OCI-LY3 (cell line): ENCODE data around the gene HPGDS.
"Not testable (repeated sequence)": the region's sequence is repeated elsewhere in the genome, so short reads cannot be mapped to it uniquely, and the experiment has no call there.

Experiments used
- H2AFZ ChIP-seq: fragments of 200-600, 300-600 bp; shearing (Covaris generic); 2 replicates; pipeline ENCODE4 v1.6.0; 2014; ENCODE audit warnings: antibody characterized with exemption, low read depth, low read length
- H3K27ac ChIP-seq: fragments of 200-600, 300-600 bp; sonication (generic); 2 replicates; pipeline ENCODE4 v1.5.1; 2014; ENCODE audit warnings: mild to moderate bottlenecking, low read length, moderate library complexity, mixed read lengths
- H3K27me3 ChIP-seq: fragments of 200-600, 300-600 bp; sonication (generic); 2 replicates; pipeline ENCODE4 v1.6.1; 2014; ENCODE audit warnings: low read depth, low read length, mixed read lengths
- H3K36me3 ChIP-seq: fragments of 200-600, 300-600 bp; sonication (generic); replicated peaks from 2 replicates; pipeline ENCODE3; 2014; ENCODE audit warnings: low read depth, low read length, mixed read lengths
- H3K4me1 ChIP-seq: fragments of 300-600, 200-600 bp; sonication (generic); 2 replicates; pipeline ENCODE4 v1.6.1; 2014; ENCODE audit warnings: low read length, mixed read lengths
- H3K4me2 ChIP-seq: fragments of 200-600, 300-600 bp; sonication (generic); 2 replicates; pipeline ENCODE4 v1.6.1; 2014; ENCODE audit warnings: low read length, mixed read lengths
- H3K4me3 ChIP-seq: fragments of 300-600, 200-600 bp; sonication (generic); 2 replicates; pipeline ENCODE4 v1.5.1; 2014; ENCODE audit warnings: antibody characterized with exemption, mild to moderate bottlenecking, low read length, moderate library complexity
- H3K79me2 ChIP-seq: fragments of 300-600, 200-600 bp; shearing (Covaris generic); 2 replicates; pipeline ENCODE4 v1.6.1; 2014; ENCODE audit warnings: mild to moderate bottlenecking, low read length, mixed read lengths
- H3K9ac ChIP-seq: fragments of 300-600, 200-600 bp; shearing (Covaris generic); 2 replicates; pipeline ENCODE4 v1.6.0; 2014; ENCODE audit warnings: mild to moderate bottlenecking, low read length, moderate library complexity
- H3K9me3 ChIP-seq: fragments of 200-600, 300-600 bp; shearing (Covaris generic); 2 replicates; pipeline ENCODE4 v1.6.1; 2014; ENCODE audit warnings: low read length, mixed read lengths; ENCODE audit not compliant: insufficient read depth
- H4K20me1 ChIP-seq: fragments of 200-600, 300-600 bp; sonication (generic); 2 replicates; pipeline ENCODE4 v1.6.1; 2016; ENCODE audit warnings: low read length, mixed read lengths; ENCODE audit not compliant: insufficient read depth
- EZH2phosphoT487 ChIP-seq: fragments of 200-600 bp; shearing (Covaris generic); IDR thresholded peaks from 2 replicates; pipeline ENCODE4 v1.6.1; 2018; ENCODE audit warnings: antibody characterized with exemption, mixed run types, low read depth
- TF ChIP-seq, protein P1 (sequence below): fragments of 200-600, 300-600 bp; sonication (generic); IDR thresholded peaks from 2 replicates; pipeline ENCODE4 v1.5.1; 2014; ENCODE audit warnings: antibody characterized with exemption, low read length, low read depth

Gene HPGDS

DNA sequence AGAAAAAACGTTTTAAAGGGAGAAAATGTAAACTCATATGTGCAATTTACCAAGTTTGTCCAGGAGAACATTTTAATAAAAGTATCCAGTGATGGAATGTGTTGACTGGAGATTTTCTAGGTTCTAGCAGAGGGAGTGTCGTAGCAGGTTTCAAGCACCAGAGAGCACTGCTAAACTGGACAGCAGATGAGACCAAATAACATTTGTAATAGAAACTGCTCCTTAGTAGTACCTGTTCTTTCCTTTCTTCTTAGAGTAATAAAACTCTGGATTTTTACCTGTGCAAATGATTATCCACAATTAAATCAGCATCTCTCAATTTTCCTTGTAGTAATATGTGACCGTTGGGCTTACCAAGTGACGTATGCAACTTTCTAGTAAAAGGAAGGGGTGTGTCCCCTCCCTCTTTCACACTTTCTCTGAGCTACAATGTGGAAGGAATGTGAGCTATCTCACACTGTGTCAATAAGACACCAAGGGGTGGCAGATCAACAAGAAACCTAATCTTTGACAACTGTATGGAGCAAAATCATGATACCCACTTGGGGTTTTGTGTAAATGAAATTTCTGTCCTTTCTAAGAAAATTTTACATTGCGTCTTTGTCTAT lies 9.5 kb downstream of the HPGDS start:
- Histone ChIP-seq H3K4me1 (no peaks in the 10 kb centered on the region), H3K9ac (no peak overlapping the region), H3K79me2 (no peaks in the 10 kb centered on the region), H4K20me1 (no peaks in the 10 kb centered on the region), H3K4me3 (no peak overlapping the region), H3K9me3 (no peaks in the 10 kb centered on the region), H2AFZ (no peak overlapping the region), H3K27ac (no peak overlapping the region), H3K27me3 (no peaks in the 10 kb centered on the region), H3K36me3 (no peaks in the 10 kb centered on the region), H3K4me2 (no peak overlapping the region)
- TF ChIP-seq, protein P1, sequence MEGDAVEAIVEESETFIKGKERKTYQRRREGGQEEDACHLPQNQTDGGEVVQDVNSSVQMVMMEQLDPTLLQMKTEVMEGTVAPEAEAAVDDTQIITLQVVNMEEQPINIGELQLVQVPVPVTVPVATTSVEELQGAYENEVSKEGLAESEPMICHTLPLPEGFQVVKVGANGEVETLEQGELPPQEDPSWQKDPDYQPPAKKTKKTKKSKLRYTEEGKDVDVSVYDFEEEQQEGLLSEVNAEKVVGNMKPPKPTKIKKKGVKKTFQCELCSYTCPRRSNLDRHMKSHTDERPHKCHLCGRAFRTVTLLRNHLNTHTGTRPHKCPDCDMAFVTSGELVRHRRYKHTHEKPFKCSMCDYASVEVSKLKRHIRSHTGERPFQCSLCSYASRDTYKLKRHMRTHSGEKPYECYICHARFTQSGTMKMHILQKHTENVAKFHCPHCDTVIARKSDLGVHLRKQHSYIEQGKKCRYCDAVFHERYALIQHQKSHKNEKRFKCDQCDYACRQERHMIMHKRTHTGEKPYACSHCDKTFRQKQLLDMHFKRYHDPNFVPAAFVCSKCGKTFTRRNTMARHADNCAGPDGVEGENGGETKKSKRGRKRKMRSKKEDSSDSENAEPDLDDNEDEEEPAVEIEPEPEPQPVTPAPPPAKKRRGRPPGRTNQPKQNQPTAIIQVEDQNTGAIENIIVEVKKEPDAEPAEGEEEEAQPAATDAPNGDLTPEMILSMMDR = no peak
- TF ChIP-seq EZH2phosphoT487 = no peak

DNA sequence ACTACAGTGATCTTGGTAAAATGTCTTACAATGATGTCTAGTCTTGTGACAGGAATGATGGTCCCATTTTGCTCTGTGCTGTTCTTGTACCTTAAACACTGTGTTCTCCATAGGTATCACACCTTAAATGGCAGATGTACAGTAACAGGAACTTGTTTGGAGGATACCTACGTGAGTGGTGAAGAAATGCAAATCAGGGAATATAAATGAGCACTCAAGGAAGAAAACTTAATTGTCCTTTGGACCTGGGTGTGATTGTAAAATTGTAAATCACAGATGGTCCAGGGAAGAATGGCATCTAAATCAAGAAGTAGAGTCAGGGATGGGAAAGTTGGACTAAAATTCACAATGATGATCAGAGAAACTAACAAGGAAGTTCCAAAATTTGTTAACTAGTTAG lies 12.7 kb downstream of the HPGDS start:
- H2AFZ ChIP-seq = no peak overlapping the region
- H4K20me1 ChIP-seq = no peaks in the 10 kb centered on the region
- H3K4me1 ChIP-seq = no peaks in the 10 kb centered on the region
- H3K9ac ChIP-seq = no peak overlapping the region
- no peak overlapping the region for H3K4me2 ChIP-seq
- H3K36me3 ChIP-seq = peaks cover 4% of the 10 kb centered on the region
- H3K79me2 ChIP-seq = no peaks in the 10 kb centered on the region
- 0 out of 2 replicates have a peak, but pooled peaks cover 3% of the 10 kb centered on the region for H3K9me3 ChIP-seq
- TF ChIP-seq EZH2phosphoT487 = no peak
- TF ChIP-seq, protein P1 = no peak
- no peaks in the 10 kb centered on the region for H3K27me3 ChIP-seq
- no peak overlapping the region for H3K27ac ChIP-seq
- H3K4me3 ChIP-seq = no peak overlapping the region

DNA sequence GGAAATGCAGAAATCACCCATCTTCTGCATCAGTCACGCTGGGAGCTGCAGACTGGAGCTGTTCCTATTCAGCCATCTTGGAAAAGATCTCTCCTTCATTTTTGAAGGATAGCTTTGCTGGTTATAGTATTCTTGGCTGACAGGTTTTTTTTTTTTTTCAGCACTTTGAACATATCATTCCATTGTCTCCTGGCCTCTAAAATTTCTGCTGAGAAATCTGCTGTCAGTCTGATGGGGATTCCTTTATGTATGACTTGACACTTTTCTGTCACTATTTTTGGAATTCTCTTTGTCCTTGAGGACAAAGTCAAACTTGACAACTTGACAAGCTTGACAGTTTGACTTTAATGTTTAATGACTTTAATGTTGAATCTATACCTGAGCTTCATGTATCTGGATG lies 16.8 kb downstream of the HPGDS start:
- Histone ChIP-seq H3K27ac (no peak overlapping the region), H4K20me1 (no peaks in the 10 kb centered on the region), H3K79me2 (no peaks in the 10 kb centered on the region), H3K9me3 (0 out of 2 replicates have a peak, but pooled peaks cover 3% of the 10 kb centered on the region), H3K36me3 (peaks cover 4% of the 10 kb centered on the region), H3K4me1 (no peaks in the 10 kb centered on the region), H3K4me2 (no peak overlapping the region), H2AFZ (no peak overlapping the region), H3K27me3 (no peaks in the 10 kb centered on the region), H3K9ac (no peak overlapping the region), H3K4me3 (no peak overlapping the region)
- TF ChIP-seq EZH2phosphoT487 = no peak
- TF ChIP-seq, protein P1 = no peak

DNA sequence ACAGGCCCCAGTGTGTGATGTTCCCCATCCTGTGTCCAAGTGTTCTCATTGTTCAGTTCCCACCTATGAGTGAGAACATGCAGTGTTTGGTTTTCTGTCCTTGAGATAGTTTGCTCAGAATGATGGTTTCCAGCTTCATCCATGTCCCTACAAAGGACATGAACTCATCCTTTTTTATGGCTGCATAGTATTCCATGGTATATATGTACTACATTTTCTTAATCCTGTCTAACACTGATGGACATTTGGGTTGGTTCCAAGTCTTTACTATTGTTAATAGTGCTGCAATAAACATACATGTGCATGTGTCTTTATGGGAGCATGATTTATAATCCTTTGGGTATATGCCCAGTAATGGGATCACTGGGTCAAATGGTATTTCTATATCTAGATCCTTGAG lies 22.7 kb downstream of the HPGDS start:
- H3K79me2 ChIP-seq, H3K4me2 ChIP-seq, H3K4me3 ChIP-seq, H3K4me1 ChIP-seq, H3K36me3 ChIP-seq, H2AFZ ChIP-seq, H3K27me3 ChIP-seq, H4K20me1 ChIP-seq, H3K9ac ChIP-seq, H3K27ac ChIP-seq, H3K9me3 ChIP-seq: not testable (repeated sequence)
